GM12891 (cell line): Measurements from ENCODE around the gene PDE3A.

Source experiments
- PAX5 ChIP-seq: IDR thresholded peaks from 2 replicates; pipeline ENCODE4 v1.6.1; 2011; ENCODE audit warnings: low read length, moderate library complexity, mild to moderate bottlenecking; ENCODE audit not compliant: insufficient read depth, severe bottlenecking
- POLR2A ChIP-seq: IDR thresholded peaks from 2 replicates; pipeline ENCODE4 v1.6.1; 2011; ENCODE audit warnings: low read depth, low read length, control low read depth
- POLR2AphosphoS5 ChIP-seq: IDR thresholded peaks from 2 replicates; pipeline ENCODE4 v1.6.1; 2011; ENCODE audit warnings: low read depth, low read length, control low read depth
- TAF1 ChIP-seq: IDR thresholded peaks from 2 replicates; pipeline ENCODE4 v1.6.1; 2011; ENCODE audit warnings: low read depth, low read length, control low read depth

DNA sequence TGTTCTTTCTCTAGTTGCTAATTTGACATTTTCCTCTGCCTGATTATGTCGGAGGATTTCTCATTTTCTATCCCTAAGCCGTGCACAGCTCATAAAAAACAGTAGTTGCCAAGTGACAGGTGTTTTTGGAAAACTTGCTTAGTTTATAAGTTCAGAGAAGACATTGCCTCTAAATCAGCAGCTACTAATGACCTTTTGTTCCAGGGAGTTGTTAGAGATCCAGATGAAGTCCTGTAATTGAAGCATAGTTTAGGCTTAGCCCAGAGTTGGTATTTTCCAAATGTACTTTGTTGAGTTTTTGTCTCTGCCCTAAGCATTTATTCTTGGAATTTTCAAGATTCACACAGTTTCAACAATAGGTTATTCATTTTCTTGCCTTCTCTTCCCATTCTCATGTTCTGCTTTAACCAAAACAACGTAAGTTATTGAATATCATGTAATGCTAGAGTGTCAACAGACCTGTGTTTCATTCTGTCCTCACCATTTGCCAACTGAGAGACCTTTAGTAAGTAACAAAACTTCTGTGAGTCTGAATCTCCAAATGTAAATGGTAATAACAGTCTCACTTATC is 216.8 kb downstream of the PDE3A start:
- no peak for TF ChIP-seq POLR2A
- TF ChIP-seq PAX5 = no peak
- no peak for TF ChIP-seq POLR2AphosphoS5
- no peak for TF ChIP-seq TAF1
